GM10266 (cell line): ENCODE data around the gene NAA10.
A peak's percentile ranks its signal among the peaks of the same experiment; 100 is the strongest.

Source experiments
- DNase-seq: peaks from one replicate; pipeline ENCODE4 v3.0.0; 2012; ENCODE audit errors: extremely low spot score
- CTCF ChIP-seq: IDR thresholded peaks from 2 replicates; pipeline ENCODE4 v1.5.1; 2012; ENCODE audit warnings: mild to moderate bottlenecking, low read depth; ENCODE audit not compliant: control insufficient read depth, insufficient read depth; ENCODE audit errors: missing control alignments

Gene NAA10

GRCh38 chrX:153926552-153926857 lies 8.3 kb downstream of the NAA10 start:
- no peak for TF ChIP-seq CTCF
- no peak for DNase-seq

GRCh38 chrX:153925739-153926551 lies 8.9 kb downstream of the NAA10 start, which contains the start of gene ARHGAP4:
TSS of gene ARHGAP4 (minus strand) at chrX:153926264. CDS start at chrX:153926202, 62 bp downstream.
- TF ChIP-seq CTCF, result peak; percentile 25
- peak; percentile 61 for DNase-seq

- DNase-seq, result no peak
- TF ChIP-seq CTCF, result no peak
These were observed 9.5 kb downstream of the NAA10 start for GRCh38 chrX:153925387-153925738.

GRCh38 chrX:153924149-153924861 lies 10.5 kb downstream of the NAA10 start:
- DNase-seq, result peak; percentile 49

GRCh38 chrX:153922932-153923857 lies 11.6 kb downstream of the NAA10 start:
- DNase-seq, result no peak
- TF ChIP-seq CTCF, result peak; percentile 38

More at GRCh38 chrX:153924149-153924861, 10.5 kb downstream of the NAA10 start:
- peak; percentile 37 for TF ChIP-seq CTCF

- no peak for TF ChIP-seq CTCF
- no peak for DNase-seq
These were observed 13.1 kb downstream of the NAA10 start for GRCh38 chrX:153921511-153922446.
